ENCODE results near the gene POU2AF1. TPM values are rescaled to one million over a fixed set of nuclear protein-coding genes. Genes with fewer than 3 reads are reported as not detected.

The POU2AF1 gene
- total RNA-seq, 1 donor from 2014 or later = not detected

DNA sequence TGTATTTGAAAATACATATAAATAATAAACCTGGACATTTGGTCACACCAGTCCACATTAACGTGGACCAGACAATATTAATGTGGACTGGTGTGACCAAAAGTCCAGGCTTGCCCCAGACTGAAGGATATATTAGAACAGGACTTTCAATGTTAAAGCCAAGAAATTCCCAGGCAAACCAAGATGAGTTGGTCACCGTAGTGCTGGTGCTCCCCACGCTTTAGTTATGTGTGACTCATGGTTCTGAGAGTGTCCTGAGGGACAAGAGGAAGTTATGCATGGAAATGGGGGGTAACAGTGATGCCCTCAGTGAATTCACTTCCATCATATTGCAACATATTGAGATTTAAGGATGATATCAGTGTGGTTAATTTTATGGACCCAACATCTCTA, 31.4 kb downstream of the POU2AF1 start:
- Mint-ChIP-seq H3K4me1 (ENCODE audit: low read depth) (no peaks in the 10 kb centered on the region), H3K36me3 (ENCODE audit: low read depth) (no peaks in the 10 kb centered on the region), H3K4me3 (ENCODE audit: unreplicated experiment) (no peak overlapping the region), H3K27me3 (ENCODE audit: low read depth) (peaks cover 25% of the 10 kb centered on the region), H3K9me3 (ENCODE audit: low read depth) (no peaks in the 10 kb centered on the region), H3K27ac (ENCODE audit: unreplicated experiment) (no peak overlapping the region)
- DNase-seq (ENCODE audit: low spot score) = no peak
- TF ChIP-seq, protein P1, sequence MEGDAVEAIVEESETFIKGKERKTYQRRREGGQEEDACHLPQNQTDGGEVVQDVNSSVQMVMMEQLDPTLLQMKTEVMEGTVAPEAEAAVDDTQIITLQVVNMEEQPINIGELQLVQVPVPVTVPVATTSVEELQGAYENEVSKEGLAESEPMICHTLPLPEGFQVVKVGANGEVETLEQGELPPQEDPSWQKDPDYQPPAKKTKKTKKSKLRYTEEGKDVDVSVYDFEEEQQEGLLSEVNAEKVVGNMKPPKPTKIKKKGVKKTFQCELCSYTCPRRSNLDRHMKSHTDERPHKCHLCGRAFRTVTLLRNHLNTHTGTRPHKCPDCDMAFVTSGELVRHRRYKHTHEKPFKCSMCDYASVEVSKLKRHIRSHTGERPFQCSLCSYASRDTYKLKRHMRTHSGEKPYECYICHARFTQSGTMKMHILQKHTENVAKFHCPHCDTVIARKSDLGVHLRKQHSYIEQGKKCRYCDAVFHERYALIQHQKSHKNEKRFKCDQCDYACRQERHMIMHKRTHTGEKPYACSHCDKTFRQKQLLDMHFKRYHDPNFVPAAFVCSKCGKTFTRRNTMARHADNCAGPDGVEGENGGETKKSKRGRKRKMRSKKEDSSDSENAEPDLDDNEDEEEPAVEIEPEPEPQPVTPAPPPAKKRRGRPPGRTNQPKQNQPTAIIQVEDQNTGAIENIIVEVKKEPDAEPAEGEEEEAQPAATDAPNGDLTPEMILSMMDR (IDR thresholded peaks at IDR 0.05) = no peak

DNA sequence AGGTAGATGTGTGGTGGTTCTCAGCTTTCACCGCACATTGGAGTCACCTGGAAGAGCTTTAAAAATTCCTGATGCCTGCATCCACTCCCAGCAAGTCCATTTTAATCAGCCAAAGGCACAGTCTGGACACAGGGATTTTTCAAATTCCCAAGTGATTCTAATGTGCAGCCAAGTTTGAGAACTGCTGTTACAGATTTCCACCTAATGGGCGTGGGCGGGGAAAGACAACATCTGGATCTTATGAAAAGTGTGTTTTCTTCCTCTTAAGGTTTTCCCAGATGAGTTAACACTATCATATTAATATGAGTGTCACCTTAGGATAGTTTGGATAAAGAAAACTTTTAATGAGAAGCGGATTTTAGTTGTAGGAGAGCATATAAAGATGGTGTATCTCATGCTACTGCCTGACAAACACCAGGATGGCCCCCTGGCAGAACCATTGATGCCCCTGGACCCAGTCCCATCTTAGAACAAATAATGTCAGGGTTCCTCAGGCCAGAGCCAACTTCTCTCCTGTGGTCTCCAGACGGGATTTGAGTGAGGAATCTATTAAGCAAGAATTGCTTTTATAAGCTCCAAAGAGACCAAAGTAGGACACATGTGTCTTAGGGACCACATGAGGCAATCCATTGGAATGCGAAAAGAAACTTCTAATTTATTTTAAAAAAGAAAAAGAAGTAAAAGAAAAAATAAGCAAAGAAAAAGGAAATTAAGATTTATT, 31.9 kb downstream of the POU2AF1 start:
- Mint-ChIP-seq H3K36me3 (ENCODE audit: low read depth) (no peaks in the 10 kb centered on the region), H3K4me1 (ENCODE audit: low read depth) (no peaks in the 10 kb centered on the region), H3K27ac (ENCODE audit: unreplicated experiment) (no peak overlapping the region), H3K9me3 (ENCODE audit: low read depth) (no peaks in the 10 kb centered on the region), H3K4me3 (ENCODE audit: unreplicated experiment) (no peak overlapping the region), H3K27me3 (ENCODE audit: low read depth) (peaks cover 25% of the 10 kb centered on the region)
- TF ChIP-seq, protein P1 (IDR thresholded peaks at IDR 0.05) = no peak
- DNase-seq (ENCODE audit: low spot score) = no peak

DNA sequence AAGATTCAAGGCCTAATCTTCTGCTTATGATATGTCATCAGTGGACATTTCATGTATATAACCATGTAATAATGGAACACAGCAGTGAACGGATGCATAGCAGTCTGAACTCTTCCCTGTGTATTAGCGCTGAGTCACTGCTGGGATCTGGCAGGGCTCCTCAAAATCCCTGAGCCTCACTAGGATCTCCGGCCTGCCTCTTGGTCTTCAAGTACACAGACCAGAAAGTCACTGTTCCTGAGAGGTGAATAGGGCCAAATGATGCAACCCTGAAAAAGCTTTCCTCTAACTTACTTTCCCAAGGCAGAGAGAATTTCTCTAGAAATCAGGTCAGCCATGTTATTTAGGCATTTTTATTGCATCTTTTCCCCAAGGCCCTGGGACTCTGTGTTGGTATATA, 35.0 kb downstream of the POU2AF1 start:
- no peak for DNase-seq (ENCODE audit: low spot score)
- Mint-ChIP-seq H3K4me1 (ENCODE audit: low read depth) (no peaks in the 10 kb centered on the region), H3K4me3 (ENCODE audit: unreplicated experiment) (no peak overlapping the region), H3K27me3 (ENCODE audit: low read depth) (peaks cover 8% of the 10 kb centered on the region), H3K36me3 (ENCODE audit: low read depth) (peaks cover 3% of the 10 kb centered on the region), H3K9me3 (ENCODE audit: low read depth) (peaks cover 13% of the 10 kb centered on the region), H3K27ac (ENCODE audit: unreplicated experiment) (no peak overlapping the region)
- TF ChIP-seq, protein P1 (IDR thresholded peaks at IDR 0.05) = no peak

DNA sequence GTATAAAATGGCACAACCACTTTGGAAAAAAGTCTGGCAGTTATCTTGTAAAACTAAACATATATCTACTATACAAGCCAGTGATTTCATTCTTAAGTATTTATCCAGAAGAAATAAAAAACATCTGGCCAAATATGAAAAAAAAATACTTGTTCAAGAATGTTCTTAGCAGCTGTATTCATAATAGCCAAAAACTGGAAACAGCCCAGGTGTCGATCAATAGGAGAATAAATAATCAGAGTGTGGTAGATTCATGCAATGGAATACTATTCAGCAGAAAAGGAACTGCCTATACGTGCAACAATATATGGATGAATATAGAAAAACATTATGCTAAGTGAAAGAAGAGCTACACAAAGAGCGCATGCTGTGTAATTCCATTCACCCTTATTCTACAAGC, 36.7 kb downstream of the POU2AF1 start:
- TF ChIP-seq, protein P1 (IDR thresholded peaks at IDR 0.05) = no peak
- DNase-seq (ENCODE audit: low spot score) = no peak
- no peak overlapping the region for H3K4me3 Mint-ChIP-seq (ENCODE audit: unreplicated experiment)
- peaks cover 3% of the 10 kb centered on the region for H3K36me3 Mint-ChIP-seq (ENCODE audit: low read depth)
- H3K4me1 Mint-ChIP-seq (ENCODE audit: low read depth) = no peaks in the 10 kb centered on the region
- H3K9me3 Mint-ChIP-seq (ENCODE audit: low read depth) = peaks cover 15% of the 10 kb centered on the region
- H3K27ac Mint-ChIP-seq (ENCODE audit: unreplicated experiment) = no peak overlapping the region
- H3K27me3 Mint-ChIP-seq (ENCODE audit: low read depth) = peaks cover 1% of the 10 kb centered on the region

DNA sequence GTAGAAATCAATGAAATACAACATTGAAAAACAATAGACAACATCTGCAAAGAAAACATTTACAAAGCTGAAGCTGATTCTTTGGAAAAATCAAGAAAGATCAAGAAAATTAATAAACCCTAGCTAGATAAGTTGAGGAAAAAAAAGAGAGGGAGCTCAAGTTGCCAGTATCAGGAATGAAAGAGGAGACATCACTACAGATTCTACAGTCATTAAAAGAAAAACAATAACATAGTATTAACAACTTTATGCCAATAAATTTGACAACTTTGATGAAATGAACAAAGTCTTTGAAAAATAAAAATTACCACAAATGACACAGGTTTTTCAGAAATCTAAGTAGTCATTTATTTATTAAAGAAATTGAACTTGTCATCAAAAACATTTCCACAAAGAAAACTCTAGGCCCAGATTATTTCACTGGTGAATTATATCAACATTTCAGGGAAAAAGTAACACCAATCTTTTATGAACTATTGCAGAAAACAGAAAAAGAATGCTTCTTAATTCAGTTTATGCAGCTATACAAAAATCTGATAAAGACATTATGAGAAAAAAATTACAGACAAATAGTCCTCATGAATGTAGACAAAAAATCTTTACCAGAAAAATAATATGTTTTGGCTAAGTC, 39.2 kb downstream of the POU2AF1 start:
- Mint-ChIP-seq H3K36me3 (ENCODE audit: low read depth) (peaks cover 3% of the 10 kb centered on the region), H3K4me3 (ENCODE audit: unreplicated experiment) (no peak overlapping the region), H3K27me3 (ENCODE audit: low read depth) (peaks cover 4% of the 10 kb centered on the region), H3K9me3 (ENCODE audit: low read depth) (peaks cover 15% of the 10 kb centered on the region), H3K27ac (ENCODE audit: unreplicated experiment) (no peak overlapping the region), H3K4me1 (ENCODE audit: low read depth) (no peaks in the 10 kb centered on the region)
- TF ChIP-seq, protein P1 (IDR thresholded peaks at IDR 0.05) = no peak
- no peak for DNase-seq (ENCODE audit: low spot score)

All from chondrocyte (in vitro differentiated cells).